ENCODE results near the gene ADAMTSL3.
"Not testable (repeated sequence)": the region's sequence is repeated elsewhere in the genome, so short reads cannot be mapped to it uniquely, and the experiment has no call there.

- TF ChIP-seq CTCF, POLR2A (IDR thresholded peaks at IDR 0.05): not testable (repeated sequence)
Observed at GRCh38 chr15:84054544-84054943, 400.6 kb downstream of the ADAMTSL3 start.
